ENCODE results near the gene CASKIN1.

- TF ChIP-seq ZNF274 (IDR thresholded peaks at IDR 0.05; ENCODE audit: low read depth, low read length) (no peak), SUZ12 (IDR thresholded peaks at IDR 0.05; ENCODE audit: extremely low read depth, insufficient read depth, insufficient read length) (no peak)
Observed at GRCh38 chr16:2194852-2195321, 1.5 kb downstream of the CASKIN1 start.

Data from NT2/D1 (cell line).